HG02973 (cell line): ENCODE measurements around the gene NUP214.
"Not testable (repeated sequence)": the region's sequence is repeated elsewhere in the genome, so short reads cannot be mapped to it uniquely, and the experiment has no call there.

Source experiments
- ATAC-seq: cut with Tn5 transposase; IDR thresholded peaks from one replicate; pipeline ENCODE4 v1.9.1; 2021; ENCODE audit warnings: moderate library complexity; ENCODE audit not compliant: unreplicated experiment

NUP214 gene

GRCh38 chr9:131096269-131097125, 28.9 kb upstream of the NUP214 start, which contains the start of gene AIF1L:
TSS of gene AIF1L (plus strand) at chr9:131096531. CDS start at chr9:131096630, 99 bp downstream.
- ATAC-seq = no peak

DNA sequence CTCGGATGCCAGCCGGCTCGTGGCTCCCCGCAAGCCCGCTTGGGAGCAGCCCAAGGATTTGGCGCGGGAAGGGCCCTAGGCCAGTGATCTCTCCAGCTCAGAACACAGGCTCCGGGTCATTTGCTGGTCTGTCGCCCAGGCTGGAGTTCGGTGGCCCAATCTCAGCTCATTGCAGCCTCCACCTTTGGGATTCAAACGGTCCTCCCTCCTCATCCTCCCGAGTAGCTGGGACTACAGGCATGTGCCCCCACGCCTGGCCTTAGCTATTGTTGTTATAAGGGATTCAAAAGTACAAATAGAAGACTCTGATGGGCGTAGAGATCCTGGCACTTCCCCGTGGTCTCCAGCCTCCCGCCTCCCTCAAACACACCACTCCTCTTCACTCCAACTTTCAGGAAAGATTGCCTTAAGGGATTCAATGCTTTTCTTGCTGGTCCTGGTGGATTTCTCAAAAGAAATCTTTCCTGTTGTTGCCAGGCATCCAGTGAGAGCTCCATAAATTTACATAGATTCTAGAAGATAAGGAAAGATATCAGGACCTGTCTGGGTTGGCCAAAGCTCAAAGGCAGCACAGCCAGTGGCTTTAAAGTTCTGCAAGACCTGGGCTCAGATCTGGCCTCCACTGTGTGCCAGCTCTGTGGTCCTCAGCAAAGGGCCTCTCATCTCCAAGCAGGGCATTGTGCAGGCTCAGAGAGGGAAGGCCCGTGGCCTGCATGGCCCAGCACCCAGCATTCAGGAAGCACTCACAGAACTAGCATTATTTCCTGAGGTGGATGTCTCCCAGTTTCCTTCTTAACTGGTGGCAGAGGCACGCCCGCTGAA, 28.0 kb upstream of the NUP214 start:
- no peak for ATAC-seq

DNA sequence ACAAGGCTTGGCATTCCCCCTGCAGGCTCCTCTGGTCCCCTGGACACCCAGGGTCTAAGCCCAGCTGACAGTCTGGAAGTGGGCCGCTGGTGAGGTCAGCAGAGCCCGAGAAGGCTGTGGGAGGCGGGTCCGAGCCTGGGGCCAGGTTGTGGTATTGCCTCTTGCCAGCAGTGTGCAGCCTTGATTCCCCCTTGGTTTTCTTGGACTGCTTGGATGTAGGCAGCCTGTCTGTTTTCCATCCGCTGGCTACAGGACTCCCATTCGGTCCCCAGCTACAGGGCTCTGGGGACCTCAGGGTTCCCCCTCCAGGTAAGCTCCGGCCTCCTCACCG, 27.5 kb upstream of the NUP214 start:
- ATAC-seq = no peak

DNA sequence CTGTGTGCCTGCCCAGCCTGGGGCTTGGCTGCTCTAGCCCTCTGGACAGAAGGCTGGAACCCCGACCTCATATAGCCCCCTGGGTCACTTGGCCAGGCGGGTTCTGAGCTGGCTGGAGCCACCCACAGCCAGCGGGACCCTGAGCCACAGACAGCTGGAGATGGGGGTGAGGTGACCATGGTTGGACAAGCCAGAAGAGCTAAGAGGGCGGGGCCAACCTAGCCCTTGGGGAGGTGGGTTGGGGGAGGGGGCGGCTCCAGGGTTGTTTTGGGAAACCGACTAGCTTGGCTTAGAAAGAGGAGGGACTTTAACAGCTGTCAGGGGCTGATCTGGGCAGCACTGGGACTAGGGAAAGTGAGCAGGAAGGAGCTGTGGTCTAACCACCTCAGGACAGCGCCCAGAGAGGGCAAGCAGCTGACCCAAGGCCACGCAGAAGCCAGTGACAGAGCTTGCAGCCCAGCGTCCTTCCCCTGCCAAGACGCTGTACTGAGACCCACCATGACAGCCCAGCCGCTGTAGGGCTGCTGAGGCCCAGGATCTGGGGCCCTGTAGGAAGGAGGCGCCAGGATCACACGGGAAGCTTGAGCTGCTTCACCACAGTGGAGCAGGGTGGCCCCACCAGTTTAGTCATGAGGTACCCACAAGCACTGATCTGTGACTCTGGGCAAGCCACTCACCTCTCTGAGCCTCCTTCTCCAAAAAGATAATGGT, 26.8 kb upstream of the NUP214 start:
- ATAC-seq = no peak

- ATAC-seq = no peak
These were observed 26.2 kb upstream of the NUP214 start for GRCh38 chr9:131099102-131099606.

GRCh38 chr9:131099845-131100244, 25.5 kb upstream of the NUP214 start:
- ATAC-seq = not testable (repeated sequence)

DNA sequence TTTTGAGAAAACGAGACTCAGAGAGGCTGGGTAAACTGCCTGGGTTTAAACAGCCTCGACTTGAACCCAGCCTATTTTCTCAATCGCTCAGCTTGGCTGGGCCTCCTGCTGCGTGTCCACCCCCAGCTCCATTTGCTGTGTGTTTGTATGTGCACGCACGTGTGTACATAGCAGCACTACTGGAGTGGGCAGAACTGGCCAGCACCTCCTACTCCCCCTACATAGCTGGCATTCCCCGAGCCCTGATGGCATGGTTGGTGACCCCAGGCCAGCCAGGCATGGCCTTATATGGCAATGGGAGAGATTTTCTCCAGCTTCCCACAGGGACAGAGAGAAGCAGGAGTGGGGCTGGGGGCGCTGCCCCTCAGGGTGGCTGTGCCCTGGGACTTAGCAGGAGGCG, 24.9 kb upstream of the NUP214 start:
- ATAC-seq = no peak

GRCh38 chr9:131101207-131101964, 24.0 kb upstream of the NUP214 start:
- no peak for ATAC-seq

GRCh38 chr9:131103024-131103423, 22.4 kb upstream of the NUP214 start:
- no peak for ATAC-seq

GRCh38 chr9:131103535-131103934, 21.9 kb upstream of the NUP214 start:
- no peak for ATAC-seq

- no peak for ATAC-seq
These were observed 21.2 kb upstream of the NUP214 start for GRCh38 chr9:131104016-131104740.

GRCh38 chr9:131105952-131106351, 19.4 kb upstream of the NUP214 start:
- ATAC-seq = no peak

- ATAC-seq = no peak
These were observed 17.6 kb upstream of the NUP214 start for GRCh38 chr9:131107760-131108159.

GRCh38 chr9:131111186-131111853, 14.1 kb upstream of the NUP214 start:
- ATAC-seq = no peak

- ATAC-seq = no peak
These were observed 13.5 kb upstream of the NUP214 start for GRCh38 chr9:131111854-131112311.

- no peak for ATAC-seq
These were observed 12.8 kb upstream of the NUP214 start for GRCh38 chr9:131112374-131113154.

DNA sequence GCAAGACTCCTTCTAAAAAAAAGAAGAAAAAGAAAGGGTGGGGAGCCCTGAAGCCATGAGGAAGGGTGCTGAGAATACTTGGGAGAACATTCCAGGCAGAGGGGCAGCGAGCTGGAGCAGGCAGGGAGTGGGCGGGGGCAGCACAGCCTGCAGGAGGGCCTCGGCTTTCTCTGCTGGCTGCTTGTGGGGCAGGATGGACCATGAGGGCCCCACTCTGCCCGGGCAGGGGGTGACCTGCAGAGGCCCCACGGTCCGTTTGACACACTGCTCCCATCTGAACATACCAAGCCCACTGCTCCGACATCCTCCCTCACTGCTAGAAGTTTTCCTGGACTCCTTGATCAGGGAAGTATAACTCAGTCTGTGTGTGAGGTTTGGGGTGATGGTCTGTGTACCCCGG, 11.7 kb upstream of the NUP214 start:
- no peak for ATAC-seq

GRCh38 chr9:131114084-131114535, 11.3 kb upstream of the NUP214 start:
- no peak for ATAC-seq
